ENCODE measurements around the gene LHFPL2. TPM values are rescaled to one million over a fixed set of nuclear protein-coding genes. Genes with fewer than 3 reads are reported as not detected.
"Not testable (repeated sequence)": the region's sequence is repeated elsewhere in the genome, so short reads cannot be mapped to it uniquely, and the experiment has no call there.

LHFPL2 gene
- total RNA-seq, 2 donors from 2014 or later = 15.5 to 18.7 TPM

GRCh38 chr5:78472469-78473106 lies 176.0 kb downstream of the LHFPL2 start:
- no peak overlapping the region for H3K4me3 ChIP-seq
- DNase-seq (no peak), ATAC-seq (no peak)
- H3K27ac ChIP-seq = no peak overlapping the region
- no peaks in the 10 kb centered on the region for H3K27me3 ChIP-seq
- H3K36me3 ChIP-seq (replicated peaks in 1 of 2; ENCODE audit: insufficient read depth in 1 of 2, low read depth in 2 of 2) = no peaks in the 10 kb centered on the region
- no peaks in the 10 kb centered on the region for H3K9me3 ChIP-seq
- no peak for TF ChIP-seq CTCF (IDR thresholded peaks at IDR 0.05)
- TF ChIP-seq POLR2A (IDR thresholded peaks at IDR 0.05) = no peak
- intact Hi-C loops (cut with DNase I) = no loop called here
- H3K4me1 ChIP-seq = no peaks in the 10 kb centered on the region

- Histone ChIP-seq H3K9me3 (no peaks in the 10 kb centered on the region), H3K27me3 (no peaks in the 10 kb centered on the region), H3K4me1 (no peaks in the 10 kb centered on the region), H3K4me3 (no peak overlapping the region), H3K36me3 (replicated peaks in 1 of 2; ENCODE audit: insufficient read depth in 1 of 2, low read depth in 2 of 2) (no peaks in the 10 kb centered on the region), H3K27ac (no peak overlapping the region)
- DNase-seq (no peak), ATAC-seq (no peak)
- TF ChIP-seq CTCF (IDR thresholded peaks at IDR 0.05) (no peak), POLR2A (IDR thresholded peaks at IDR 0.05) (no peak)
- intact Hi-C loops (cut with DNase I) = no loop called here
Observed at GRCh38 chr5:78471896-78472295, 176.7 kb downstream of the LHFPL2 start.

GRCh38 chr5:78467752-78468357 lies 180.7 kb downstream of the LHFPL2 start:
- peak; percentile 52 for ATAC-seq
- no peak for DNase-seq
- WGBS, 2 donors = 16 to 18% methylated on average over 3 of the region's 3 CpGs
- Histone ChIP-seq H3K4me1 (no peaks in the 10 kb centered on the region), H3K27me3 (no peaks in the 10 kb centered on the region), H3K4me3 (no peak overlapping the region), H3K9me3 (no peaks in the 10 kb centered on the region), H3K36me3 (replicated peaks in 1 of 2; ENCODE audit: insufficient read depth in 1 of 2, low read depth in 2 of 2) (peaks cover 0 to 3% of the 10 kb centered on the region in 2 donors), H3K27ac (no peak overlapping the region)
- no peak for TF ChIP-seq POLR2A (IDR thresholded peaks at IDR 0.05)
- TF ChIP-seq CTCF (IDR thresholded peaks at IDR 0.05) = peak; percentile 59 to 78 (median 72)
- intact Hi-C loops (cut with DNase I) = no loop called here

- 90 to 94% methylated on average over 1 of the region's 1 CpG for WGBS, 2 donors
- no peak for ATAC-seq
- Histone ChIP-seq H3K27ac (no peak overlapping the region), H3K4me3 (no peak overlapping the region), H3K9me3 (no peaks in the 10 kb centered on the region), H3K36me3 (replicated peaks in 1 of 2; ENCODE audit: insufficient read depth in 1 of 2, low read depth in 2 of 2) (peaks cover 0 to 3% of the 10 kb centered on the region in 2 donors), H3K4me1 (no peaks in the 10 kb centered on the region), H3K27me3 (no peaks in the 10 kb centered on the region)
- intact Hi-C loops (cut with DNase I) = no loop called here
- no peak for TF ChIP-seq CTCF (IDR thresholded peaks at IDR 0.05)
- no peak for TF ChIP-seq POLR2A (IDR thresholded peaks at IDR 0.05)
- DNase-seq = no peak
Observed at GRCh38 chr5:78467140-78467539, 181.4 kb downstream of the LHFPL2 start.

- TF ChIP-seq CTCF (IDR thresholded peaks at IDR 0.05) = no peak
- TF ChIP-seq POLR2A (IDR thresholded peaks at IDR 0.05) = no peak
- H3K27ac ChIP-seq = no peak overlapping the region
- no peak for ATAC-seq
- H3K36me3 ChIP-seq (replicated peaks in 1 of 2; ENCODE audit: insufficient read depth in 1 of 2, low read depth in 2 of 2) = no peaks in the 10 kb centered on the region
- H3K9me3 ChIP-seq = no peaks in the 10 kb centered on the region
- no peak overlapping the region for H3K4me3 ChIP-seq
- H3K4me1 ChIP-seq = no peaks in the 10 kb centered on the region
- intact Hi-C loops (cut with DNase I) = no loop called here
- H3K27me3 ChIP-seq = no peaks in the 10 kb centered on the region
- 84 to 98% methylated on average over 2 of the region's 2 CpGs for WGBS, 2 donors
- no peak for DNase-seq
Observed at GRCh38 chr5:78458843-78459242, 189.7 kb downstream of the LHFPL2 start.

GRCh38 chr5:78457507-78457906 lies 191.1 kb downstream of the LHFPL2 start:
- ATAC-seq; H3K9me3 ChIP-seq; intact Hi-C loops (cut with DNase I); H3K4me1 ChIP-seq; DNase-seq; H3K36me3 ChIP-seq (replicated peaks in 1 of 2; ENCODE audit: insufficient read depth in 1 of 2, low read depth in 2 of 2); H3K27me3 ChIP-seq; H3K4me3 ChIP-seq; H3K27ac ChIP-seq: not testable (repeated sequence)
- 85 to 93% methylated on average over 2 to 12 of the region's 14 CpGs for WGBS, 2 donors

Data from body of pancreas (tissue), 4 donors.